ENCODE results near the gene ADCY2.

The ADCY2 gene

GRCh38 chr5:7541898-7542297, 146.0 kb downstream of the ADCY2 start:
- H3K4me3 ChIP-seq (ENCODE audit: low read depth, low read length): no peak overlapping the region
- ChIA-PET CTCF (no interaction called here), POLR2A (no interaction called here)
- DNase-seq (ENCODE audit: low read depth, low spot score): no peak
- TF ChIP-seq, protein P1, sequence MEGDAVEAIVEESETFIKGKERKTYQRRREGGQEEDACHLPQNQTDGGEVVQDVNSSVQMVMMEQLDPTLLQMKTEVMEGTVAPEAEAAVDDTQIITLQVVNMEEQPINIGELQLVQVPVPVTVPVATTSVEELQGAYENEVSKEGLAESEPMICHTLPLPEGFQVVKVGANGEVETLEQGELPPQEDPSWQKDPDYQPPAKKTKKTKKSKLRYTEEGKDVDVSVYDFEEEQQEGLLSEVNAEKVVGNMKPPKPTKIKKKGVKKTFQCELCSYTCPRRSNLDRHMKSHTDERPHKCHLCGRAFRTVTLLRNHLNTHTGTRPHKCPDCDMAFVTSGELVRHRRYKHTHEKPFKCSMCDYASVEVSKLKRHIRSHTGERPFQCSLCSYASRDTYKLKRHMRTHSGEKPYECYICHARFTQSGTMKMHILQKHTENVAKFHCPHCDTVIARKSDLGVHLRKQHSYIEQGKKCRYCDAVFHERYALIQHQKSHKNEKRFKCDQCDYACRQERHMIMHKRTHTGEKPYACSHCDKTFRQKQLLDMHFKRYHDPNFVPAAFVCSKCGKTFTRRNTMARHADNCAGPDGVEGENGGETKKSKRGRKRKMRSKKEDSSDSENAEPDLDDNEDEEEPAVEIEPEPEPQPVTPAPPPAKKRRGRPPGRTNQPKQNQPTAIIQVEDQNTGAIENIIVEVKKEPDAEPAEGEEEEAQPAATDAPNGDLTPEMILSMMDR (IDR thresholded peaks at IDR 0.05; ENCODE audit: insufficient read depth, low read length, missing control alignments): no peak

GRCh38 chr5:7546555-7546954, 150.6 kb downstream of the ADCY2 start:
- TF ChIP-seq, protein P1 (IDR thresholded peaks at IDR 0.05; ENCODE audit: insufficient read depth, low read length, missing control alignments): no peak
- ChIA-PET POLR2A (no interaction called here), CTCF (no interaction called here)
- no peak overlapping the region for H3K4me3 ChIP-seq (ENCODE audit: low read depth, low read length)
- DNase-seq (ENCODE audit: low read depth, low spot score): no peak

DNA sequence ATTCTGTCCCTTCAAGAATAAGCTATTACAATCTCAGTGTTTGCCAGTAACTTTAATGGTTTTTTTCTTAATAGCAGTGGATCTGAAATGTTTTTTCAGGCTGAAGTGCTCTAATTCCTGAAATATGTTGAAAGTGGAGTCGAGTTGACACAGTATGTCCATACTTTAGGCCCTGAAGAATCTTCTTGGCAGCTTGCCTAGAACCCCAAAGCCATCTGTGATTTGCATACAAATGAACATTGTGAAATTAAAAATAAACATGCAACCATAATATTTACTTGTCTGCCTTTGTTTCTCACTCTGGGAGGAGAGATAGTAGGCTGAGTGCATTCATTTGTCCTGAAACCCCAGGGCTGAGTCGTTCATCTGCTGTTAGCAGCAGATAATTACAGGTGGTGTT, 152.7 kb downstream of the ADCY2 start:
- no peak overlapping the region for H3K4me3 ChIP-seq (ENCODE audit: low read depth, low read length)
- ChIA-PET POLR2A (no interaction called here), CTCF (no interaction called here)
- TF ChIP-seq, protein P1 (IDR thresholded peaks at IDR 0.05; ENCODE audit: insufficient read depth, low read length, missing control alignments): no peak
- no peak for DNase-seq (ENCODE audit: low read depth, low spot score)

DNA sequence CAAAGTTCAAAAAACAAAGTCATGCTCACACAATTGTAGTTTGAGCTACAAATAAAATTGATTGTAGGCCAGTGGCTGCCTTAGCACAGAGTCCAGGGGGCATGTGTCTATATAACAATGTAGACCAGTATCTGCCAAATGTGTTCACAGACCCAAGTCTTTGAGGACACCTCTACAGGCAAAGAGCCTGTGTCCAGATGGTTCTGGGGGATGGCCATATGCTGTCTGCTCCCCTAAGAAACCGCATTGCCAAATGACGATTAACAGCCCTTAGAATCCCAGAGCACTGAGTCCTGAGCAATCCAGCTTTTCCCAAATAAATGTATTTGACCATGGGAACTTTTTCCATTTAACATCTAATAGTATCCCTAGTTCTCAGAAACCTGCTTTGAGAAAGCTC, 169.6 kb downstream of the ADCY2 start:
- ChIA-PET CTCF (no interaction called here), POLR2A (no interaction called here)
- TF ChIP-seq, protein P1 (IDR thresholded peaks at IDR 0.05; ENCODE audit: insufficient read depth, low read length, missing control alignments): no peak
- no peak for DNase-seq (ENCODE audit: low read depth, low spot score)
- no peak overlapping the region for H3K4me3 ChIP-seq (ENCODE audit: low read depth, low read length)

DNA sequence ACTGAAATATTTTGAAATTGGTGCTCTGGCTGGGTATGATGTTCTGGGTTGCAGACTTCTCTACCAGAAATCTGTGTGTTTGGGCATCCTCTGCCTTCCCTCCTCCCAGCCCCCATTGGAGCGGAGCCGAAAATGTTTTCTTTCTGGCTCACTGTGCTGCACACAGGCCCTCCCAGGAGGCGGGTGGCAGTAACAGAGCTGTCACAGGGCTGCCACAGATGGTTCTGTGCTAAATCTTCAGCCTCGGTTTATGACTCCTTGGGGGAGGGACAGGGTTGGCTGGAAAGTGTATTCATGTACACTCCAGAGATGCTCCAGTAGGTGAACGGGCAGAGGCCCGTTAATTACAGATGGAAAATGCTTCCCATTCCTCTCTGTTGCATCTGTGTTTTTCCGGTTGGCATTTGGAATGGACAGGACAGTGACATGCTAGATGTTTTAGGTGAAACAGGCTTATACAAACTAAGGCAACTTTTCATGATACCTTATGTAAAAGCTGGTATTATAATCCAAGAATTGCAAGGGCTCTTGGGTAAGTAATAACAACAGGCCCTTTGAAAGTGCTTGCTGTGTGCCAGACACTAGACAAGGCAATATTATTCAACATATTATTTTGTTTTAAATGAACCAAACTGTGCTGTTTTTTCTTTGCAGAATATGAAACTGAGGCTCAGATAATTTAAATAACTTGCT, 180.2 kb downstream of the ADCY2 start:
- no peak for DNase-seq (ENCODE audit: low read depth, low spot score)
- CTCF ChIA-PET: no interaction called here
- TF ChIP-seq, protein P1 (IDR thresholded peaks at IDR 0.05; ENCODE audit: insufficient read depth, low read length, missing control alignments): no peak
- POLR2A ChIA-PET: no interaction called here
- no peak overlapping the region for H3K4me3 ChIP-seq (ENCODE audit: low read depth, low read length)

- POLR2A ChIA-PET: no interaction called here
- CTCF ChIA-PET: no interaction called here
- H3K4me3 ChIP-seq (ENCODE audit: low read depth, low read length): no peak overlapping the region
- TF ChIP-seq, protein P1 (IDR thresholded peaks at IDR 0.05; ENCODE audit: insufficient read depth, low read length, missing control alignments): no peak
- no peak for DNase-seq (ENCODE audit: low read depth, low spot score)
Measured at GRCh38 chr5:7577381-7577780, 181.4 kb downstream of the ADCY2 start.

Measured in AG04449 (cell line).